Prostate gland (tissue), 2 donors: Measurements from ENCODE around the gene PDHB.

ENCODE experiments used
- CTCF ChIP-seq, 4 experiments: fragments of 200-600 bp in 2 of 4; fragments of 450-650 bp in 2 of 4; sonication (generic) in 2 of 4; IDR thresholded peaks; 1 replicate in 3 of 4; 2 replicates in 1 of 4; pipeline ENCODE4 v1.5.1; 2016 to 2019; ENCODE audit warnings: antibody characterized with exemption in 4 of 4, mild to moderate bottlenecking in 2 of 4, moderate library complexity in 2 of 4
- POLR2AphosphoS5 ChIP-seq: sonication (generic); formaldehyde crosslinking; IDR thresholded peaks from one replicate; pipeline ENCODE4 v1.6.1; 2017; ENCODE audit warnings: antibody characterized with exemption

- TF ChIP-seq CTCF (IDR thresholded peaks at IDR 0.05) (no peak), POLR2AphosphoS5 (no peak)
Measured at GRCh38 chr3:58474967-58475578, 41.4 kb upstream of the PDHB start.
